Endothelial cell of umbilical vein (primary cell): Measurements from ENCODE around the gene TTC13. TPM values are rescaled to one million over a fixed set of nuclear protein-coding genes. Genes with fewer than 3 reads are reported as not detected.

Experiments used
- BruUV-seq: library from RNA; stranded (reverse); fragments of 400-500 nt; replicated peaks from 2 replicates; lab custom pipeline; 2021; lab: Mats Ljungman, UMichigan
- CTCF ChIA-PET: fragments of 300-600, 350-600 bp; sonication (Branson Sonifier 250); formaldehyde crosslinking; loops from one replicate; lab custom pipeline; 2021; ENCODE audit warnings: antibody characterized with exemption, inconsistent platforms; lab: Charles Lee
- POLR2A ChIA-PET: fragments of 300-600, 350-600 bp; sonication (Branson Sonifier 250); formaldehyde crosslinking; loops from one replicate; lab custom pipeline; 2021; ENCODE audit warnings: antibody characterized with exemption, inconsistent platforms; lab: Charles Lee
- DNase-seq: peaks from one replicate; pipeline ENCODE4 v3.0.0-alpha.2; 2011; ENCODE audit warnings: low read depth, low spot score
- FAIRE-seq: peaks from 2 replicates; lab custom pipeline; 2011; peaks lifted over from hg19 to GRCh38; lab: Jason Lieb, UNC
- H2AFZ ChIP-seq: 2 replicates; pipeline ENCODE4 v1.6.0; 2012; ENCODE audit warnings: low read depth, low read length, control low read depth, inconsistent platforms
- H3K27ac ChIP-seq: 2 replicates; pipeline ENCODE4 v1.5.1; 2011; ENCODE audit warnings: low read depth, mild to moderate bottlenecking, control low read depth, low read length, moderate library complexity; ENCODE audit not compliant: insufficient read depth
- H3K27me3 ChIP-seq, 2 experiments: 2 replicates each; pipeline versions ENCODE4 v1.6.0 to v1.6.1; 2011; ENCODE audit warnings: low read length in 2 of 2, mixed read lengths in 1 of 2; ENCODE audit not compliant: control insufficient read depth in 2 of 2, insufficient read depth in 2 of 2
- H3K36me3 ChIP-seq, 2 experiments: 2 replicates in 1 of 2; 3 replicates in 1 of 2; pipeline ENCODE4 v1.5.1; 2011; ENCODE audit warnings: low read length in 2 of 2, mild to moderate bottlenecking in 1 of 2, moderate library complexity in 1 of 2; ENCODE audit not compliant: control insufficient read depth in 2 of 2, insufficient read depth in 2 of 2; ENCODE audit errors: extremely low read depth in 1 of 2
- H3K4me1 ChIP-seq: 3 replicates; pipeline ENCODE4 v1.5.1; 2011; ENCODE audit warnings: mild to moderate bottlenecking, low read length; ENCODE audit not compliant: control insufficient read depth, insufficient read depth; ENCODE audit errors: extremely low read depth
- H3K4me2 ChIP-seq: 2 replicates; pipeline ENCODE4 v1.6.1; 2011; ENCODE audit warnings: low read length, control low read depth, mixed read lengths; ENCODE audit not compliant: insufficient read depth
- H3K4me3 ChIP-seq, 3 experiments: fragments of 200-600 bp in 1 of 3; sonication (generic), shearing (Covaris generic) in 1 of 3; replicated peaks in 1 of 3; 2 replicates each; pipeline ENCODE4 v1.5.1; 2011 to 2016; ENCODE audit warnings: control low read depth in 3 of 3, low read length in 3 of 3, mild to moderate bottlenecking in 2 of 3, inconsistent platforms in 1 of 3, low read depth in 1 of 3, moderate library complexity in 1 of 3; ENCODE audit not compliant: insufficient read depth in 1 of 3
- H3K79me2 ChIP-seq: 2 replicates; pipeline ENCODE4 v1.6.0; 2012; ENCODE audit warnings: low read length, inconsistent platforms; ENCODE audit not compliant: control insufficient read depth, insufficient read depth
- H3K9ac ChIP-seq: replicated peaks from 2 replicates; pipeline ENCODE3; 2011; ENCODE audit warnings: low read length, control low read depth; ENCODE audit not compliant: insufficient read depth; ENCODE audit errors: extremely low read depth
- H3K9me1 ChIP-seq: replicated peaks from 3 replicates; pipeline ENCODE4 v1.6.0; 2011; ENCODE audit warnings: mild to moderate bottlenecking, low read length; ENCODE audit not compliant: control insufficient read depth, insufficient read depth; ENCODE audit errors: extremely low read depth
- H3K9me3 ChIP-seq: replicated peaks from 2 replicates; pipeline ENCODE4 v1.5.1; 2012; ENCODE audit warnings: low read length, inconsistent platforms; ENCODE audit not compliant: control insufficient read depth, insufficient read depth
- H4K20me1 ChIP-seq: replicated peaks from 2 replicates; pipeline ENCODE3; 2011; ENCODE audit warnings: mild to moderate bottlenecking, low read length; ENCODE audit not compliant: control insufficient read depth, insufficient read depth; ENCODE audit errors: extremely low read depth
- EZH2 ChIP-seq: IDR thresholded peaks from 2 replicates; pipeline ENCODE4 v1.6.1; 2012; ENCODE audit warnings: borderline replicate concordance, low read depth, mild to moderate bottlenecking, moderate library complexity, low read length, inconsistent platforms; ENCODE audit not compliant: severe bottlenecking
- FOS ChIP-seq: IDR thresholded peaks from 2 replicates; pipeline ENCODE4 v1.6.1; 2011; ENCODE audit warnings: mild to moderate bottlenecking, low read length, moderate library complexity, borderline replicate concordance; ENCODE audit not compliant: insufficient read depth
- GATA2 ChIP-seq: IDR thresholded peaks from 2 replicates; pipeline ENCODE4 v1.7.0; 2011; ENCODE audit warnings: low read depth, mild to moderate bottlenecking, moderate library complexity, mixed read lengths, low read length; ENCODE audit not compliant: insufficient read length, insufficient read depth
- JUN ChIP-seq: IDR thresholded peaks from 2 replicates; pipeline ENCODE4 v1.6.1; 2011; ENCODE audit warnings: borderline replicate concordance, low read depth; ENCODE audit not compliant: insufficient read length, insufficient read depth
- MYC ChIP-seq: IDR thresholded peaks from one replicate; pipeline ENCODE4 v1.6.1; 2011; ENCODE audit warnings: mild to moderate bottlenecking, low read depth, low read length
- POLR2A ChIP-seq: IDR thresholded peaks from 2 replicates; pipeline ENCODE4 v1.6.1; 2012; ENCODE audit warnings: low read depth, mild to moderate bottlenecking, control low read depth, low read length
- POLR2AphosphoS5 ChIP-seq: IDR thresholded peaks from 2 replicates; pipeline ENCODE4 v1.6.1; 2012; ENCODE audit warnings: low read depth, mild to moderate bottlenecking, control low read depth, low read length, moderate library complexity; ENCODE audit not compliant: insufficient read depth
- dilution Hi-C: fragments of 300-500 bp; cut with MboI; formaldehyde crosslinking; loops from one replicate; pipeline ENCODE4 v1.15.0; 2019; ENCODE audit warnings: low sequenced_read_pairs; ENCODE audit not compliant: extremely low pct_ligation_motif_present
- intact Hi-C: fragments of 100-400 bp; cut with micrococcal nuclease; formaldehyde crosslinking; loops from one replicate; pipeline ENCODE4 v1.10.0; 2022
- polyA plus RNA-seq, 4 experiments: library from polyadenylated mRNA; depleted of rRNA in 3 of 4; stranded (reverse) in 3 of 4; unstranded in 1 of 4; fragments of >200 nt; gene quantifications; 2 replicates each; pipeline versions ENCODE4 v1.2.1 to v1.2.3, GENCODE V29; 2011 to 2012; ENCODE audit warnings: missing spikeins in 1 of 4
- total RNA-seq: library from RNA; stranded (reverse); gene quantifications from 2 replicates; pipeline ENCODE4 v1.2.3, GENCODE V29; 2021
- TF ChIP-seq, protein P1 (sequence below): IDR thresholded peaks from 2 replicates; pipeline ENCODE4 v1.6.1; 2011; ENCODE audit not compliant: insufficient read depth, insufficient read length
- TF ChIP-seq, protein P2 (sequence below), 2 donors: IDR thresholded peaks; 1 replicate in 1 of 2; 2 replicates in 1 of 2; pipeline ENCODE4 v1.5.1; 2011; ENCODE audit warnings: low read length in 2 of 2, mild to moderate bottlenecking in 2 of 2, moderate library complexity in 2 of 2, control low read depth in 1 of 2, inconsistent platforms in 1 of 2, low read depth in 1 of 2; ENCODE audit not compliant: insufficient read depth in 1 of 2; ENCODE audit errors: extremely low read depth in 1 of 2

Gene TTC13
- total and polyA plus RNA-seq, 2 donors (not counting 3 experiments of a cell fraction or from before 2014, with no cell fraction given): 8.8 to 23.9 TPM

DNA sequence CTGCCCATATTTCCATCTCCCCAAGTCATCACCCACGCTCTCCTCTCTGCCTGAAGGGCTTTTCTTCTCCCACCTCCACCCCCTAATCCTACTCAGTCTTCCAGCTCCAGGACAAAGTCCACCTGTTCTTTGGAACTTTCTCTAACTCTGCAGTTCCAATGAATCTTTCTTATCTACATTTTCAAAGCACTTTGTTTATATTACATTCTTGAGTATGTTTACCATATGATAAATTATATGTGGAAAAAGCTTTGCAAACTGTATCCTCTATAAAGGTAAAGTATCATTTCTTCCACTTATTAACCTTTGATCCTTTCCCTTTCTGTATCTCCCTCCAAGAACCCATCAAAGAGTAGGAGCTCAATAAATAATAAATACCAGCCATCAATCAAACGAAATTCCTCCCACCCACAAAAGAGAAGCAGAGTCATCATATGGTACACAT is 39.7 kb downstream of the TTC13 start:
- BruUV-seq: no TSS peak
- Histone ChIP-seq H3K9ac (no peak overlapping the region), H3K79me2 (no peaks in the 10 kb centered on the region), H3K4me3 (no peak overlapping the region), H3K4me2 (no peak overlapping the region), H4K20me1 (no peaks in the 10 kb centered on the region), H3K9me3 (no peaks in the 10 kb centered on the region), H2AFZ (no peak overlapping the region), H3K9me1 (no peaks in the 10 kb centered on the region), H3K4me1 (no peaks in the 10 kb centered on the region), H3K27ac (no peak overlapping the region), H3K27me3 (no peaks in the 10 kb centered on the region), H3K36me3 (peaks cover 0 to 2% of the 10 kb centered on the region in 2 experiments)
- POLR2A ChIA-PET: no interaction called here
- no peak for FAIRE-seq
- intact Hi-C loops: no loop called here
- TF ChIP-seq, protein P1, sequence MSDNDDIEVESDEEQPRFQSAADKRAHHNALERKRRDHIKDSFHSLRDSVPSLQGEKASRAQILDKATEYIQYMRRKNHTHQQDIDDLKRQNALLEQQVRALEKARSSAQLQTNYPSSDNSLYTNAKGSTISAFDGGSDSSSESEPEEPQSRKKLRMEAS: no peak
- no peak for TF ChIP-seq POLR2AphosphoS5
- TF ChIP-seq, protein P2, sequence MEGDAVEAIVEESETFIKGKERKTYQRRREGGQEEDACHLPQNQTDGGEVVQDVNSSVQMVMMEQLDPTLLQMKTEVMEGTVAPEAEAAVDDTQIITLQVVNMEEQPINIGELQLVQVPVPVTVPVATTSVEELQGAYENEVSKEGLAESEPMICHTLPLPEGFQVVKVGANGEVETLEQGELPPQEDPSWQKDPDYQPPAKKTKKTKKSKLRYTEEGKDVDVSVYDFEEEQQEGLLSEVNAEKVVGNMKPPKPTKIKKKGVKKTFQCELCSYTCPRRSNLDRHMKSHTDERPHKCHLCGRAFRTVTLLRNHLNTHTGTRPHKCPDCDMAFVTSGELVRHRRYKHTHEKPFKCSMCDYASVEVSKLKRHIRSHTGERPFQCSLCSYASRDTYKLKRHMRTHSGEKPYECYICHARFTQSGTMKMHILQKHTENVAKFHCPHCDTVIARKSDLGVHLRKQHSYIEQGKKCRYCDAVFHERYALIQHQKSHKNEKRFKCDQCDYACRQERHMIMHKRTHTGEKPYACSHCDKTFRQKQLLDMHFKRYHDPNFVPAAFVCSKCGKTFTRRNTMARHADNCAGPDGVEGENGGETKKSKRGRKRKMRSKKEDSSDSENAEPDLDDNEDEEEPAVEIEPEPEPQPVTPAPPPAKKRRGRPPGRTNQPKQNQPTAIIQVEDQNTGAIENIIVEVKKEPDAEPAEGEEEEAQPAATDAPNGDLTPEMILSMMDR (IDR thresholded peaks at IDR 0.05; ENCODE audit: extremely low read depth in 1 of 2, insufficient read depth in 1 of 2, low read depth in 1 of 2, low read length in 2 of 2): no peak
- no peak for TF ChIP-seq EZH2
- TF ChIP-seq MYC: no peak
- TF ChIP-seq JUN: no peak
- no peak for TF ChIP-seq POLR2A
- TF ChIP-seq GATA2: no peak
- no peak for TF ChIP-seq FOS
- dilution Hi-C loops: no loop called here
- DNase-seq: no peak
- CTCF ChIA-PET: no interaction called here
